Muscle of leg (tissue), 11 donors: Measurements from ENCODE around the gene EEF1E1. TPM values are rescaled to one million over a fixed set of nuclear protein-coding genes. Genes with fewer than 3 reads are reported as not detected.
A peak's percentile ranks its signal among the peaks of the same experiment; 100 is the strongest.

Experiments
- DNase-seq: peaks from one replicate; pipeline ENCODE4 v3.0.0; 2013
- H3K27ac ChIP-seq: one replicate; pipeline ENCODE4 v1.5.1; 2013; ENCODE audit warnings: mild to moderate bottlenecking, low read length, control low read depth
- H3K27me3 ChIP-seq: one replicate; pipeline ENCODE4 v1.6.1; 2013; ENCODE audit warnings: low read length; ENCODE audit not compliant: control insufficient read depth, insufficient read depth
- H3K36me3 ChIP-seq: one replicate; pipeline ENCODE4 v1.6.1; 2013; ENCODE audit warnings: low read length; ENCODE audit not compliant: control insufficient read depth, insufficient read depth
- H3K4me1 ChIP-seq: one replicate; pipeline ENCODE4 v1.6.1; 2013; ENCODE audit warnings: low read length; ENCODE audit not compliant: control insufficient read depth, insufficient read depth
- H3K4me3 ChIP-seq: one replicate; pipeline ENCODE4 v1.5.1; 2013; ENCODE audit warnings: low read length, control low read depth
- H3K9me3 ChIP-seq: replicated peaks from 2 replicates; pipeline ENCODE4 v1.6.1; 2013; ENCODE audit warnings: low read depth, low read length; ENCODE audit not compliant: control insufficient read depth
- WGBS: methylation state at CpG from one replicate; pipeline ENCODE4 v1.1.5; 2013; ENCODE audit warnings: missing lambda C conversion rate; ENCODE audit not compliant: insufficient coverage; 5-methylcytosine and 5-hydroxymethylcytosine counted together
- polyA plus RNA-seq, 8 donors: library from polyadenylated mRNA; unstranded; fragments of 120-200 nt; gene quantifications; one replicate each; pipeline versions ENCODE4 v1.2.1 to v1.2.3, GENCODE V29; 2013; ENCODE audit warnings: inconsistent platforms in 1 of 8, low replicate concordance in 1 of 8; ENCODE audit not compliant: insufficient read length in 8 of 8, insufficient read depth in 1 of 8
- total RNA-seq: library from RNA; stranded (reverse); fragments of 120-200 nt; gene quantifications from one replicate; pipeline ENCODE4 v1.2.4, GENCODE V29; 2013

EEF1E1 gene
- total and polyA plus RNA-seq, 9 donors, result 18.6 to 28.9 (median 21.6) TPM

DNA sequence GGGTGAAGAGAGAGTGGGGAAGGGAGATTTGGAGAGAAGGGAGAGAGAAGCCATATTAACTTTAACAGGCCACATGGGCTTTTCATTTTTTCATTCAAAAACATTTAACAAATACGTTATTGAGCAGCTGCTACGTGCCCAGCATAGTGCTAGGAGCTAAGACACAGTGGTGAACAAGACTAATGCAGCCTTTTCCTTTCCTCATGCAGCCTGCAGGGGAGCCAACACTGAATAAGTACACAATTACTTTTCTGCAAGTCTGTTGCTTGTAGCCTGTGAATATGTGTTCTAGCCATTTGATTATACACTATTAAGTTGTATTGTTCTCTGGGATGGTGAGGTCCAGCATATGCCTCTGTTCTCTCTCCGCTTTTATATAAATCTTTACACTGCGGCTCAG is 36.2 kb downstream of the EEF1E1 start:
- H3K27ac ChIP-seq, result no peak overlapping the region
- no peak for DNase-seq
- peaks cover 2% of the 10 kb centered on the region for H3K4me1 ChIP-seq
- 96% methylated on average over 4 of the region's 4 CpGs for WGBS
- no peaks in the 10 kb centered on the region for H3K9me3 ChIP-seq
- peaks cover 5% of the 10 kb centered on the region for H3K36me3 ChIP-seq
- no peaks in the 10 kb centered on the region for H3K27me3 ChIP-seq
- no peak overlapping the region for H3K4me3 ChIP-seq

- peaks cover 5% of the 10 kb centered on the region for H3K36me3 ChIP-seq
- no peak overlapping the region for H3K27ac ChIP-seq
- H3K4me1 ChIP-seq, result peaks cover 2% of the 10 kb centered on the region
- no peaks in the 10 kb centered on the region for H3K9me3 ChIP-seq
- DNase-seq, result no peak
- H3K27me3 ChIP-seq, result no peaks in the 10 kb centered on the region
- H3K4me3 ChIP-seq, result no peak overlapping the region
- 89% methylated on average over 1 of the region's 4 CpGs for WGBS
These were observed 36.8 kb downstream of the EEF1E1 start for GRCh38 chr6:8065519-8065911.

GRCh38 chr6:8064638-8065518 is 37.5 kb downstream of the EEF1E1 start:
- peak overlapping the region; percentile 89 for H3K27ac ChIP-seq
- H3K27me3 ChIP-seq, result no peaks in the 10 kb centered on the region
- peak overlapping the region; percentile 86 for H3K4me3 ChIP-seq
- WGBS, result 90% methylated on average over 2 of the region's 7 CpGs
- H3K4me1 ChIP-seq, result peaks cover 2% of the 10 kb centered on the region
- no peaks in the 10 kb centered on the region for H3K9me3 ChIP-seq
- H3K36me3 ChIP-seq, result peaks cover 10% of the 10 kb centered on the region
- DNase-seq, result no peak

- H3K36me3 ChIP-seq, result peaks cover 10% of the 10 kb centered on the region
- H3K4me3 ChIP-seq, result peak within 1 kb of the TSS; percentile 86
- H3K4me1 ChIP-seq, result peaks cover 2% of the 10 kb centered on the region
- DNase-seq, result peak; percentile 99
- no peaks in the 10 kb centered on the region for H3K9me3 ChIP-seq
- WGBS, result under 1% methylated on average over 34 of the region's 64 CpGs
- peak within 1 kb of the TSS; percentile 90 for H3K27ac ChIP-seq
- H3K27me3 ChIP-seq, result no peaks in the 10 kb centered on the region
These were observed 38.3 kb downstream of the EEF1E1 start, which contains the start of gene BLOC1S5 for GRCh38 chr6:8063761-8064637. Gene BLOC1S5 (minus strand): TSS chr6:8064389. CDS start chr6:8064376, 13 bp downstream.

DNA sequence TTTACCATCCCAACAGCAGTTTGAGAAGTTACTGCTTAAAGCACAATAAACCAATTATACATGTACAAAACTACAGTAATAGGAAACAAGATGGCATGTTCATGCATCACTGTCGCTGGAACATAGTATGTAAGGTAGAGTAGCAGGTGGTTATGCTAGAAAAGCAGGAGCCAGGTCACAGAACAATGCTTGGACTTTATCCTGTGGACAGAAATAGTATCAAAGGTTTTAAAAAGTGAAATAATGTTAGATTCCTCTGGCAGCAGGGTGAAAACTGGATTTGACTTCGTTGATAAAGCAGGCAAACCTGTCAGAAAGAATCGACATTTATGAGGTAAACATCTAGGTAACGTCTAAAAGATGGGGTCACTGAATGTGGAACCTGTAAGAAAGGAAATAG is 40.6 kb downstream of the EEF1E1 start:
- no peaks in the 10 kb centered on the region for H3K27me3 ChIP-seq
- H3K4me1 ChIP-seq, result peaks cover 2% of the 10 kb centered on the region
- WGBS, result 100% methylated on average over 3 of the region's 4 CpGs
- no peaks in the 10 kb centered on the region for H3K9me3 ChIP-seq
- no peak overlapping the region for H3K4me3 ChIP-seq
- no peak for DNase-seq
- H3K27ac ChIP-seq, result no peak overlapping the region
- peaks cover 12% of the 10 kb centered on the region for H3K36me3 ChIP-seq

GRCh38 chr6:8060346-8060745 is 42.0 kb downstream of the EEF1E1 start:
- 93% methylated on average over 3 of the region's 3 CpGs for WGBS
- Histone ChIP-seq H3K4me3 (no peak overlapping the region), H3K36me3 (peaks cover 16% of the 10 kb centered on the region), H3K27me3 (no peaks in the 10 kb centered on the region), H3K9me3 (no peaks in the 10 kb centered on the region), H3K4me1 (peaks cover 2% of the 10 kb centered on the region), H3K27ac (no peak overlapping the region)
- DNase-seq, result no peak

DNA sequence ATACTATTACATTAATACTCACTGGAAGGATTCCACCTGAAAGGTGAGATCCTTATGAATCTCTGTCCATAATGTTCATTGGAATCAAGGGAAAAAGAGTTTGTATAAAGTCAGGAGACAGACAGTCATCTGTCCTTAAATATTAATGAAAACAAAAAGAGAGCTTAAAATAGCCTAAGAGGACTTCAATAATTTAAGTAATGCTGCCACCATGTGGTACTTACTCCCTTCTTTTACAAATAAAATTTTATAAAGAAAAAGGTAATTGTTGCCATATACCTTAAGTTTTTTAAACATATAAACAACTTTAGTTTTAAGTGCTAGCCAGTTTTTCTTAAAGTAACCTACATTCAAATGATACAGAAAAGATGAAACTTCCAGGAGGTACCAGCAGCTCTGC is 43.2 kb downstream of the EEF1E1 start:
- H3K36me3 ChIP-seq, result peaks cover 16% of the 10 kb centered on the region

GRCh38 chr6:8057793-8058192 is 44.6 kb downstream of the EEF1E1 start:
- no CpG with 5 or more reads among the region's 3 CpGs for WGBS
- DNase-seq, result no peak
- peaks cover 16% of the 10 kb centered on the region for H3K36me3 ChIP-seq
- no peak overlapping the region for H3K27ac ChIP-seq
- no peaks in the 10 kb centered on the region for H3K27me3 ChIP-seq
- no peak overlapping the region for H3K4me3 ChIP-seq
- no peaks in the 10 kb centered on the region for H3K9me3 ChIP-seq
- H3K4me1 ChIP-seq, result no peaks in the 10 kb centered on the region

More for the DNA sequence above, 43.2 kb downstream of the EEF1E1 start:
- Histone ChIP-seq H3K4me3 (no peak overlapping the region), H3K27ac (no peak overlapping the region), H3K9me3 (no peaks in the 10 kb centered on the region), H3K27me3 (no peaks in the 10 kb centered on the region), H3K4me1 (no peaks in the 10 kb centered on the region)
- peak; percentile 36 for DNase-seq

DNA sequence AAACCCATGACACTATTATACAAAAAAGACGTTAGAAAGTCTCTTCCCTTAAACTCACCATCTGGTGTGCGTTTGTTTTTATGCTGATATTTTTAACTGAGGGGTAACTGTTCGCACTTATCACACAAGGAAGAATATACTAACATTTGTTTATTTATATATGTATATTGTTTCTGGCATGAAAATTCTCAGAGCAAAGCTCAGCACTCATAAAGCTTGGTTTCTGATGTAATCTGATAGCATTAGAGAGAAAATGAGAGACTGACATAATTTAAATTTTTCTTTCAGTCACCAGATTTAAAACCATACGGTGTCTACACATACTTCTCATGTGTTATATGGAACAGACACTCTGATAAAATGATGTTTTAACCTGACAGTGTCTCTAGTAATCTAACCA is 45.1 kb downstream of the EEF1E1 start:
- Histone ChIP-seq H3K4me3 (no peak overlapping the region), H3K27me3 (no peaks in the 10 kb centered on the region), H3K9me3 (no peaks in the 10 kb centered on the region), H3K4me1 (no peaks in the 10 kb centered on the region), H3K36me3 (peaks cover 16% of the 10 kb centered on the region), H3K27ac (no peak overlapping the region)
- WGBS, result no CpG with 5 or more reads among the region's 4 CpGs
- DNase-seq, result no peak

DNA sequence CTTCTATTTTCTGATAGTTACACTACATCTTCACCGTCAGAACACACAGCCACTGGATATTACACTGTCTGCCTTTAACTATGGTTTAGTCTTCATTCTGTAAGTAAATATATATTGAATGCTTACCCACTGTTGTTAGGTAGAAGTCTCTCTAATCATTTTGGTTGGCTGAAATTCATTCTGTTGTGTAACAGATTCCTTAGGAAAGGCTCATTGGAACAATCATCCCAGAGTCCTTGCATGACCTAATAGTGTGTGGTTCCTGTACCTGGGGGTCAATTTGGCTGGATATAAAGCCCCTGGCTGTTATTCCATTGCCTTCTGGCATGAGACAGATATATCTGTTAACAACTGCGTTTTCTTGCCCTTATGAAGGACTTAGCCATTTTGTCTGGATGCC is 48.1 kb downstream of the EEF1E1 start:
- no peak overlapping the region for H3K27ac ChIP-seq
- no peaks in the 10 kb centered on the region for H3K27me3 ChIP-seq
- peaks cover 9% of the 10 kb centered on the region for H3K36me3 ChIP-seq
- no peaks in the 10 kb centered on the region for H3K9me3 ChIP-seq
- DNase-seq, result no peak
- no CpG with 5 or more reads among the region's 2 CpGs for WGBS
- no peaks in the 10 kb centered on the region for H3K4me1 ChIP-seq
- no peak overlapping the region for H3K4me3 ChIP-seq
